Measurements from ENCODE around the gene KLHL36. TPM values are rescaled to one million over a fixed set of nuclear protein-coding genes. Genes with fewer than 3 reads are reported as not detected.

Gene KLHL36
- total RNA-seq, 1 donor from 2014 or later = 72.7 TPM

DNA sequence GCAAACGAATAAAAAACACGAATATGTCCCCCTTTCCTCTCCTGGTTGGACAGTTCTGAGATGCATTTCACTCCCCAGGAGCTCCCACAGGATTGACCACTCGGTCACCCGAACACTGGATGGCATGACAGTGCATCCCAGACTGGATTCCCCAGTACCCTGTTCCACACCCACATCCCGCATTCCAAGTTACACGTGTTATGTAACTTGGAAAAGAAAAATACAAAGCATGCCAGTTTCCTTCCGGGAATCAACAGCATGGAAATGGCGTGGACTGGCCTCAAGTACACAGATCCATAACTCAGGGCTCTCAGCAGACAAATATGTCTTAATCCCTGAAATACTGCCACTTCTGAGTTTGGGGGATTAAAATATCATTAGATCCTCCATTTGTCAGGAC lies 12.6 kb upstream of the KLHL36 start:
- H3K36me3 Mint-ChIP-seq (ENCODE audit: low read depth) = no peaks in the 10 kb centered on the region
- ChIA-PET CTCF (no interaction called here), POLR2A (interaction anchor here (0.5 kb wide), 1 partner anchor 11 kb away, joined by 4 read pairs; no protein-coding TSS in a partner anchor)
- no peak overlapping the region for H3K4me3 Mint-ChIP-seq
- H3K9me3 Mint-ChIP-seq = no peaks in the 10 kb centered on the region
- H3K4me1 Mint-ChIP-seq = peaks cover 51% of the 10 kb centered on the region
- intact Hi-C loops (cut with micrococcal nuclease) = no loop called here
- H3K27me3 Mint-ChIP-seq = no peaks in the 10 kb centered on the region
- no peak overlapping the region for H3K27ac Mint-ChIP-seq
- TF ChIP-seq, protein P1, sequence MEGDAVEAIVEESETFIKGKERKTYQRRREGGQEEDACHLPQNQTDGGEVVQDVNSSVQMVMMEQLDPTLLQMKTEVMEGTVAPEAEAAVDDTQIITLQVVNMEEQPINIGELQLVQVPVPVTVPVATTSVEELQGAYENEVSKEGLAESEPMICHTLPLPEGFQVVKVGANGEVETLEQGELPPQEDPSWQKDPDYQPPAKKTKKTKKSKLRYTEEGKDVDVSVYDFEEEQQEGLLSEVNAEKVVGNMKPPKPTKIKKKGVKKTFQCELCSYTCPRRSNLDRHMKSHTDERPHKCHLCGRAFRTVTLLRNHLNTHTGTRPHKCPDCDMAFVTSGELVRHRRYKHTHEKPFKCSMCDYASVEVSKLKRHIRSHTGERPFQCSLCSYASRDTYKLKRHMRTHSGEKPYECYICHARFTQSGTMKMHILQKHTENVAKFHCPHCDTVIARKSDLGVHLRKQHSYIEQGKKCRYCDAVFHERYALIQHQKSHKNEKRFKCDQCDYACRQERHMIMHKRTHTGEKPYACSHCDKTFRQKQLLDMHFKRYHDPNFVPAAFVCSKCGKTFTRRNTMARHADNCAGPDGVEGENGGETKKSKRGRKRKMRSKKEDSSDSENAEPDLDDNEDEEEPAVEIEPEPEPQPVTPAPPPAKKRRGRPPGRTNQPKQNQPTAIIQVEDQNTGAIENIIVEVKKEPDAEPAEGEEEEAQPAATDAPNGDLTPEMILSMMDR (IDR thresholded peaks at IDR 0.05) = no peak
- ATAC-seq (ENCODE audit: low read depth) (no peak), DNase-seq (no peak)

DNA sequence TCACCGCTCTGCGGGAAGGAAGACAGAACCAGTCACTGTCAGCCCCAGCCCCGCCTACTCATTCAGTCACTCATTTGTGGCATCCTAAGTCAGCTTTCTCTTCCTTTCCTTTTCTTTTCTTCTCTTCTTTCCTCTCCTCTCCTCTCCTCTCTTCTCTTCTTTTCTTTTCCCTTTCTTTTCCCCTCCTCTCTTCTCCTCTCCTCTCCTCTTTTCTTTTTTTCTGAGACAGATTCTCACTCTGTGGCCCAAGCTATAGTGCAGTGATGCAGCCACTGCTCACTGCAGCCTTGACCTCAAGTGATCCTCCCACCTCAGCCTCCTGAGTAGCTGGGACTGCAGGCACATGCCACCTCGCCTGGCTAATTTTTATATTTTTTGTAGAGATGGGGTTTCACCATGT lies 10.6 kb upstream of the KLHL36 start:
- CTCF ChIA-PET = interaction anchor here (1.2 to 1.8 kb wide), 3 partner anchors 15 to 101 kb away, joined by 3 to 5 read pairs (median 3); no protein-coding TSS in a partner anchor
- DNase-seq (no peak), ATAC-seq (ENCODE audit: low read depth) (no peak)
- POLR2A ChIA-PET = interaction anchor here (0.7 to 0.8 kb wide), 2 partner anchors 50 to 146 kb away, joined by 3 to 5 read pairs; no protein-coding TSS in a partner anchor
- TF ChIP-seq, protein P1 (IDR thresholded peaks at IDR 0.05) = no peak
- Mint-ChIP-seq H3K4me1 (peaks cover 56% of the 10 kb centered on the region), H3K36me3 (ENCODE audit: low read depth) (no peaks in the 10 kb centered on the region), H3K4me3 (peak overlapping the region; percentile 12), H3K27me3 (no peaks in the 10 kb centered on the region), H3K27ac (no peak overlapping the region), H3K9me3 (no peaks in the 10 kb centered on the region)
- intact Hi-C loops (cut with micrococcal nuclease) = no loop called here

DNA sequence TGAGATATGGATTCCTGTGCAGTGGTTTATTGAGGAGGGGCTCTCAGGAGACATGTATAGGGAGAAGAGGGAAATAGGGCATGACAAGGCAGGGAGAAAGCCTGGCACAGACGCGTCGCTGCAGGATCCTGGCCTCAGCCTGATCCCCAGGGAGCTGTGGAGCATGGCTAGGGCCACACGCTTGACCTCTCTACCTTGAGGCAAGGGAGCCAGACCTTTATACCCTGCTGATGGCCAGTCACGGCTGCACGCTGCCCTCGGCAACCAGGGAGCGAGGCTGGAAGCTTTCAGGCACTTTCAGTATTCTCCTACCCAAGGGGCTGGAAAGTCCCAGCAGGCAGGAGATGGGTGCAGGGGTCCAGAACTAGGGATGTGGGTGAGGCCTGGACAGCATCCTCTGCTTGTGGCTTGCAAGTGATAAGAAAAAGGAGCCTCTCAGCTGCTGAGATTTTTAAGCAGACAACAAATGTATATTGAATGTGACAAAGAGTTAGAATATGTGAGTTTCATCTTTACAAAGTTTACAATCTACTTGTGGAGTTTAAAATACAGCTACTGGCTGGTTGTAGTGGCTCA lies 10.0 kb upstream of the KLHL36 start:
- TF ChIP-seq, protein P1 (IDR thresholded peaks at IDR 0.05) = no peak
- intact Hi-C loops (cut with micrococcal nuclease) = no loop called here
- no peak overlapping the region for H3K4me3 Mint-ChIP-seq
- H3K36me3 Mint-ChIP-seq (ENCODE audit: low read depth) = no peaks in the 10 kb centered on the region
- no peak overlapping the region for H3K27ac Mint-ChIP-seq
- ChIA-PET CTCF (interaction anchor here (1.2 to 1.8 kb wide), 3 partner anchors 16 to 100 kb away, joined by 3 to 5 read pairs (median 3); no protein-coding TSS in a partner anchor), POLR2A (interaction anchor here (0.7 to 0.8 kb wide), 2 partner anchors 50 to 147 kb away, joined by 3 to 5 read pairs; no protein-coding TSS in a partner anchor)
- DNase-seq = no peak
- H3K27me3 Mint-ChIP-seq = no peaks in the 10 kb centered on the region
- no peaks in the 10 kb centered on the region for H3K9me3 Mint-ChIP-seq
- H3K4me1 Mint-ChIP-seq = peaks cover 62% of the 10 kb centered on the region
- no peak for ATAC-seq (ENCODE audit: low read depth)

DNA sequence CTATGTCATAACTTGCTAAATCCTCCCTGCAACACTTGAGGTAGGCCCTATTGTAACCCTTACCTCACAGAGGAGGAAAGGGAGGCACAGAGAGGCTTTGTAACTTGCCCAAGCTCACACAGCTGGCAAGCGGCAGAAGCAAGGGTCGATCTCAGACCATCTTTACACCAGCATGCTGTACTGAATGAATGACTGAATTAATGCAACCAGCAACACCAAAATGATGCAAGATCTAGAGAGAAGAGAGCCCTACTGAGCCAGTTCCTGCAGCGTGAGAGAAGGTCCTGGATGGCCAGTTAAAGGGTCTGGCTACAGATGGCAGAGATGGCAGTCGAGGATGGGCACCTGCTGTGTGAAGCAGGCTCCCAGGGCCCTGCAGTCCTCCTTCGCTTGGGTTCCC lies 8.2 kb upstream of the KLHL36 start:
- ATAC-seq (ENCODE audit: low read depth) (no peak), DNase-seq (no peak)
- Mint-ChIP-seq H3K36me3 (ENCODE audit: low read depth) (no peaks in the 10 kb centered on the region), H3K27ac (peak overlapping the region; percentile 94), H3K4me3 (peak overlapping the region; percentile 11), H3K4me1 (peaks cover 79% of the 10 kb centered on the region), H3K27me3 (no peaks in the 10 kb centered on the region), H3K9me3 (no peaks in the 10 kb centered on the region)
- TF ChIP-seq, protein P1 (IDR thresholded peaks at IDR 0.05) = no peak
- POLR2A ChIA-PET = interaction anchor here (1.1 kb wide), 1 partner anchor 37 kb away, joined by 5 read pairs; no protein-coding TSS in a partner anchor
- intact Hi-C loops (cut with micrococcal nuclease) = loop anchor here (2.0 kb wide), 1 partner anchor 17 kb away; no protein-coding TSS in a partner anchor
- CTCF ChIA-PET = no interaction called here

DNA sequence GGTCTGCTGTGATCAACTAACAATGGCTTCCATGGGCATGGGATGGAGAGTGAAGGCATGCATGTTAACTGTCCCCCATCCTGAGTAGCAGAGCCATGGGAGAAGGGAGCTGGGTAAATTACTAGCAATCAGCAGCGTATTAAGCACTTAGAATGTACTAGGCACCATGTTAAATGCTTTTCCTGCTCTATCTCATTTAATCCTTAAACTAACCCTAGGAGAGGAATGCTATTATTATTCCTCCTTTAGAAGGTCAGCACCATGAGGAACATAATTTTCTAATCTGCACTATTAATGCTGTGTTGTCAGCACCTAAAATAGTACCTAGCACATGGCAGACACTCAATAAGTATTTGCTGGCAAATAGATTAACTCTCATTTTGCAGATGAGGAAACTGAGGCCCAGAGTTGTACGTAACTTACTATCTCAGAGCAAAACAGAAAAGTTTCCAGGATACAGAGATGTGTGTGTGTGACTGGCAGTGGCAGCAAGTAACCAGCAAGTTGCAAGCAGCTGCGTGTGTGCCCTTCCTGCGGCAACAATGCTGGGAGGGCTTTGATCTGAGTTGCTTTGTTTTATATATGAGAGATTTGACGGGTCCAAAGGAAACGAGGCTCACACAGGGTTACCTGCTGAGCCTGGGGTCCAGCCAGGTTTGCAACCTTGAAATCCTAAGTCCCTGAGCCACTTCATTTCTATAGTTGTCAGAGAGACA lies 6.5 kb upstream of the KLHL36 start:
- POLR2A ChIA-PET = interaction anchor here (0.8 to 1.2 kb wide), 4 partner anchors 14 to 41 kb away, joined by 3 to 8 read pairs (median 4); no protein-coding TSS in a partner anchor
- ATAC-seq (ENCODE audit: low read depth) (no peak), DNase-seq (no peak)
- Mint-ChIP-seq H3K36me3 (ENCODE audit: low read depth) (no peaks in the 10 kb centered on the region), H3K9me3 (no peaks in the 10 kb centered on the region), H3K4me1 (peaks cover 80% of the 10 kb centered on the region), H3K27me3 (no peaks in the 10 kb centered on the region), H3K4me3 (peak overlapping the region; percentile 38), H3K27ac (peak overlapping the region; percentile 94)
- CTCF ChIA-PET = interaction anchor here (1.1 to 1.5 kb wide), 4 partner anchors 21 to 84 kb away, joined by 3 to 7 read pairs (median 4); no protein-coding TSS in a partner anchor
- TF ChIP-seq, protein P1 (IDR thresholded peaks at IDR 0.05) = no peak
- intact Hi-C loops (cut with micrococcal nuclease) = loop anchor here (2.0 kb wide), 1 partner anchor 19 kb away; no protein-coding TSS in a partner anchor
